H9 (cell line): ENCODE data around the gene FOXD2. TPM values are rescaled to one million over a fixed set of nuclear protein-coding genes. Genes with fewer than 3 reads are reported as not detected.

Experiments
- DNase-seq: peaks from one replicate; pipeline ENCODE4 v3.0.0-alpha.2; 2017
- H2AFZ ChIP-seq: one replicate; pipeline ENCODE4 v1.6.1; 2013; ENCODE audit warnings: mild to moderate bottlenecking, low read length, control low read depth, moderate library complexity
- H2AK5ac ChIP-seq: 2 replicates; pipeline ENCODE4 v1.6.1; 2013; ENCODE audit warnings: low read length, control low read depth, mixed read lengths; ENCODE audit not compliant: insufficient read length
- H2BK120ac ChIP-seq: one replicate; pipeline ENCODE4 v1.6.1; 2013; ENCODE audit warnings: low read depth, mild to moderate bottlenecking, low read length, control low read depth, inconsistent platforms; ENCODE audit not compliant: poor library complexity, severe bottlenecking
- H2BK12ac ChIP-seq: 2 replicates; pipeline ENCODE4 v1.6.1; 2013; ENCODE audit warnings: low read length, control low read depth, mixed read lengths, low read depth; ENCODE audit not compliant: insufficient read length
- H2BK15ac ChIP-seq: 2 replicates; pipeline ENCODE4 v1.6.1; 2013; ENCODE audit warnings: low read depth, low read length, control low read depth
- H2BK20ac ChIP-seq: one replicate; pipeline ENCODE4 v1.6.1; 2013; ENCODE audit warnings: low read depth, mild to moderate bottlenecking, low read length, control low read depth, inconsistent platforms; ENCODE audit not compliant: poor library complexity, severe bottlenecking
- H2BK5ac ChIP-seq: 2 replicates; pipeline ENCODE4 v1.6.1; 2013; ENCODE audit warnings: low read length, control low read depth, mixed read lengths; ENCODE audit not compliant: insufficient read length
- H3K14ac ChIP-seq: 2 replicates; pipeline ENCODE4 v1.6.1; 2013; ENCODE audit warnings: low read length, control low read depth; ENCODE audit not compliant: insufficient read depth
- H3K18ac ChIP-seq: 2 replicates; pipeline ENCODE4 v1.6.1; 2013; ENCODE audit warnings: low read depth, mild to moderate bottlenecking, mixed read lengths, low read length, control low read depth; ENCODE audit not compliant: insufficient read length
- H3K23ac ChIP-seq: 2 replicates; pipeline ENCODE4 v1.6.1; 2013; ENCODE audit warnings: low read length, control low read depth, mixed read lengths, low read depth; ENCODE audit not compliant: insufficient read length
- H3K23me2 ChIP-seq: 2 replicates; pipeline ENCODE4 v1.6.1; 2013; ENCODE audit warnings: low read depth, mild to moderate bottlenecking, mixed read lengths, low read length, control low read depth; ENCODE audit not compliant: insufficient read length, poor library complexity, severe bottlenecking
- H3K27ac ChIP-seq: 2 replicates; pipeline ENCODE4 v1.5.1; 2013; ENCODE audit warnings: low read length, control low read depth, mixed read lengths, low read depth; ENCODE audit not compliant: insufficient read length
- H3K27me3 ChIP-seq: 2 replicates; pipeline ENCODE4 v1.6.1; 2013; ENCODE audit warnings: low read length, control low read depth, inconsistent platforms; ENCODE audit not compliant: insufficient read depth
- H3K4ac ChIP-seq: 2 replicates; pipeline ENCODE4 v1.6.1; 2013; ENCODE audit warnings: low read depth, mild to moderate bottlenecking, control low read depth, inconsistent platforms, low read length, moderate library complexity
- H3K4me1 ChIP-seq: 2 replicates; pipeline ENCODE4 v1.6.1; 2013; ENCODE audit warnings: low read length, control low read depth, inconsistent platforms; ENCODE audit not compliant: insufficient read depth
- H3K4me2 ChIP-seq: 2 replicates; pipeline ENCODE4 v1.6.1; 2013; ENCODE audit warnings: low read length, control low read depth, mixed read lengths; ENCODE audit not compliant: insufficient read length, insufficient read depth
- H3K56ac ChIP-seq: 2 replicates; pipeline ENCODE4 v1.6.1; 2013; ENCODE audit warnings: low read depth, mild to moderate bottlenecking, mixed read lengths, low read length, control low read depth; ENCODE audit not compliant: insufficient read length
- H3K79me1 ChIP-seq: 2 replicates; pipeline ENCODE4 v1.6.1; 2013; ENCODE audit warnings: low read depth, mild to moderate bottlenecking, moderate library complexity, low read length, control low read depth, inconsistent platforms; ENCODE audit not compliant: insufficient read depth, poor library complexity, severe bottlenecking
- H3K79me2 ChIP-seq: 2 replicates; pipeline ENCODE4 v1.6.1; 2013; ENCODE audit warnings: low read length, control low read depth, inconsistent platforms; ENCODE audit not compliant: insufficient read depth
- H3K9ac ChIP-seq: 2 replicates; pipeline ENCODE4 v1.6.1; 2013; ENCODE audit warnings: low read length, control low read depth, mixed read lengths; ENCODE audit not compliant: insufficient read length; ENCODE audit errors: extremely low read depth
- H3K9me3 ChIP-seq: one replicate; pipeline ENCODE4 v1.6.1; 2013; ENCODE audit warnings: low read depth, low read length, inconsistent platforms; ENCODE audit not compliant: control insufficient read depth
- H3T11ph ChIP-seq: one replicate; pipeline ENCODE4 v1.6.1; 2013; ENCODE audit warnings: mild to moderate bottlenecking, low read length, control low read depth, inconsistent platforms
- H4K20me1 ChIP-seq: one replicate; pipeline ENCODE4 v1.6.1; 2013; ENCODE audit not compliant: control insufficient read depth, insufficient read length, insufficient read depth
- H4K5ac ChIP-seq: 2 replicates; pipeline ENCODE4 v1.6.1; 2013; ENCODE audit warnings: low read depth, mild to moderate bottlenecking, mixed read lengths, low read length, control low read depth; ENCODE audit not compliant: insufficient read length
- H4K8ac ChIP-seq: replicated peaks from 2 replicates; pipeline ENCODE4 v1.6.1; 2013; ENCODE audit warnings: low read length, control low read depth, mixed read lengths, low read depth; ENCODE audit not compliant: insufficient read length
- H4K91ac ChIP-seq: 2 replicates; pipeline ENCODE4 v1.6.1; 2013; ENCODE audit warnings: low read depth, mild to moderate bottlenecking, moderate library complexity, mixed read lengths, low read length, control low read depth; ENCODE audit not compliant: insufficient read length
- H3K27ac Mint-ChIP-seq, 3 experiments: 2 replicates in 2 of 3; 3 replicates in 1 of 3; pipeline ENCODE4 v1.8.0; 2020 to 2021; ENCODE audit warnings: mixed read lengths in 3 of 3, mild to moderate bottlenecking in 1 of 3, moderate library complexity in 1 of 3
- H3K27me3 Mint-ChIP-seq: 2 replicates; pipeline ENCODE4 v1.8.0; 2021; ENCODE audit warnings: low read depth, mild to moderate bottlenecking, moderate library complexity, mixed read lengths
- H3K36me3 Mint-ChIP-seq, 3 experiments: 2 replicates in 2 of 3; 3 replicates in 1 of 3; pipeline ENCODE4 v1.8.0; 2020 to 2021; ENCODE audit warnings: low read depth in 3 of 3, mixed read lengths in 3 of 3; ENCODE audit not compliant: insufficient read depth in 1 of 3
- H3K4me1 Mint-ChIP-seq, 2 experiments: 2 replicates each; pipeline ENCODE4 v1.8.0; 2020; ENCODE audit warnings: mixed read lengths in 2 of 2
- H3K4me3 Mint-ChIP-seq, 2 experiments: 2 replicates in 1 of 2; 3 replicates in 1 of 2; pipeline ENCODE4 v1.8.0; 2020 to 2021; ENCODE audit warnings: mild to moderate bottlenecking in 2 of 2, mixed read lengths in 2 of 2, moderate library complexity in 1 of 2
- H3K9me3 Mint-ChIP-seq, 2 experiments: 2 replicates in 1 of 2; 3 replicates in 1 of 2; pipeline ENCODE4 v1.8.0; 2020; ENCODE audit warnings: mild to moderate bottlenecking in 2 of 2, mixed read lengths in 2 of 2, moderate library complexity in 1 of 2
- CTCF ChIP-seq: fragments of 200-600 bp; sonication (generic); conservative IDR thresholded peaks from 3 replicates; pipeline ENCODE4 v1.8.0; 2021; ENCODE audit warnings: antibody characterized with exemption, mild to moderate bottlenecking
- WGBS: extraction: QIAGEN DNeasy Blood & Tissue Kit; methylation state at CpG from one replicate; pipeline ENCODE4 v1.1.7; 2013; ENCODE audit warnings: missing lambda C conversion rate, low lambda C conversion rate, mixed read lengths; ENCODE audit not compliant: insufficient read length; ENCODE audit errors: extremely low coverage; 5-methylcytosine and 5-hydroxymethylcytosine counted together
- total RNA-seq: library from RNA; stranded (reverse); gene quantifications from 2 replicates; pipeline ENCODE4 v1.2.1, GENCODE V29; 2021

The FOXD2 gene
- total RNA-seq, 1 experiment from 2014 or later: not detected

- no peak overlapping the region for H3K9ac ChIP-seq
- no peak overlapping the region for H2BK15ac ChIP-seq
- H3K14ac ChIP-seq: no peak overlapping the region
- no peak overlapping the region for H2AK5ac ChIP-seq
- H2AFZ ChIP-seq: no peak overlapping the region
- no peak overlapping the region for H3K23ac ChIP-seq
- no peak overlapping the region for H2BK120ac ChIP-seq
- Mint-ChIP-seq H3K27ac (no peak overlapping the region), H3K9me3 (peaks cover 0 to 7% of the 10 kb centered on the region in 2 experiments; a peak in 1 of 5 replicates), H3K27me3 (peaks cover 92% of the 10 kb centered on the region), H3K4me1 (peaks cover 37 to 42% of the 10 kb centered on the region in 2 experiments), H3K4me3 (peak overlapping the region in 1 of 2 experiments; percentile 77; a peak in 3 of 5 replicates), H3K36me3 (no peaks in the 10 kb centered on the region; a peak in 2 of 7 replicates)
- H3K4me1 ChIP-seq: no peaks in the 10 kb centered on the region
- no peak for DNase-seq
- peaks cover 70% of the 10 kb centered on the region for H3K27me3 ChIP-seq
- no peak for TF ChIP-seq CTCF
- H3K4me2 ChIP-seq: peak overlapping the region; percentile 52
- H4K8ac ChIP-seq: no peak overlapping the region
- H2BK12ac ChIP-seq: no peak overlapping the region
- no peak overlapping the region for H2BK20ac ChIP-seq
- no peaks in the 10 kb centered on the region for H3K79me2 ChIP-seq
- no peak overlapping the region for H3K4ac ChIP-seq
- no peak overlapping the region for H3K56ac ChIP-seq
- peaks cover 7% of the 10 kb centered on the region for H3K23me2 ChIP-seq
- H2BK5ac ChIP-seq: no peak overlapping the region
- no peak overlapping the region for H3K27ac ChIP-seq
- no peak overlapping the region for H4K91ac ChIP-seq
- WGBS: no CpG with 5 or more reads among the region's 17 CpGs
- H3T11ph ChIP-seq: no peak overlapping the region
- no peak overlapping the region for H4K5ac ChIP-seq
- H3K18ac ChIP-seq: no peak overlapping the region
- H3K79me1 ChIP-seq: no peaks in the 10 kb centered on the region
- no peaks in the 10 kb centered on the region for H4K20me1 ChIP-seq
- no peaks in the 10 kb centered on the region for H3K9me3 ChIP-seq
These were observed 4.8 kb upstream of the FOXD2 start for GRCh38 chr1:47433037-47433421.
